ENCODE measurements around the gene C3orf49. TPM values are rescaled to one million over a fixed set of nuclear protein-coding genes. Genes with fewer than 3 reads are reported as not detected.
A peak's percentile ranks its signal among the peaks of the same experiment; 100 is the strongest.

Gene C3orf49
- total RNA-seq, 1 donor from 2014 or later, result not detected

DNA sequence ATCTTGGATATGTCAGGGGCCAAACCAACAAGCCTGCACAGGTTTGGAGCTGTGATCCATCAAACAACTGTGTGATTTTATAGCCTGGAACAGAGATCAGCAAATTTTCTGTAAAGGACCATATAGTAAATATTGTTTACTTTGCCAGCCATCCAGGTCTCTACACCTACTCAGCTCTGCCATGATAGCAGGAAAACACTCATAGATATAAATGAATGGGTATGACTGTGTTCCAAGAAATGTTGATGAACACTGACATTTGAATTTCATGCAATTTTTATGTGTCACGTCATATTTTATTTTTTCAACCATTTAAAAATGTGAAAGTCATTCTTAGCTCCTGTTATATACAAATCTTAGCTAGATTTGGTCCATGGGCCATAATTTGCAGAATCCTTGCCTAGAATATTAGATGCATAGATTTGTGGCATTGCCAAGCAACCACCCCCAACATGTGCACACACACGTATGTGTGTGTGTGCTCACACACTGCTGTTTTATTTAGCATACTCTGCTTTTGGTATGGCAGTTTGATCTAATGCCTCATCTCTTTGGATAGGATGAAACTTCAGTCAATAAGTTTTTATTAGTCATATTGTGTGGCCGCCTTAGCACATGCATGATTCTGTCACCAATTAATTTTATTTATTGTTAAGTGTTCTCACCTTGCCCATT is 51.0 kb downstream of the C3orf49 start:
- Histone ChIP-seq H3K4me3 (ENCODE audit: low read depth, low read length) (no peak overlapping the region), H3K36me3 (ENCODE audit: control insufficient read depth, insufficient read depth, low read length) (no peaks in the 10 kb centered on the region), H3K27me3 (ENCODE audit: control insufficient read depth, insufficient read depth, low read length) (no peaks in the 10 kb centered on the region)
- TF ChIP-seq, protein P1, sequence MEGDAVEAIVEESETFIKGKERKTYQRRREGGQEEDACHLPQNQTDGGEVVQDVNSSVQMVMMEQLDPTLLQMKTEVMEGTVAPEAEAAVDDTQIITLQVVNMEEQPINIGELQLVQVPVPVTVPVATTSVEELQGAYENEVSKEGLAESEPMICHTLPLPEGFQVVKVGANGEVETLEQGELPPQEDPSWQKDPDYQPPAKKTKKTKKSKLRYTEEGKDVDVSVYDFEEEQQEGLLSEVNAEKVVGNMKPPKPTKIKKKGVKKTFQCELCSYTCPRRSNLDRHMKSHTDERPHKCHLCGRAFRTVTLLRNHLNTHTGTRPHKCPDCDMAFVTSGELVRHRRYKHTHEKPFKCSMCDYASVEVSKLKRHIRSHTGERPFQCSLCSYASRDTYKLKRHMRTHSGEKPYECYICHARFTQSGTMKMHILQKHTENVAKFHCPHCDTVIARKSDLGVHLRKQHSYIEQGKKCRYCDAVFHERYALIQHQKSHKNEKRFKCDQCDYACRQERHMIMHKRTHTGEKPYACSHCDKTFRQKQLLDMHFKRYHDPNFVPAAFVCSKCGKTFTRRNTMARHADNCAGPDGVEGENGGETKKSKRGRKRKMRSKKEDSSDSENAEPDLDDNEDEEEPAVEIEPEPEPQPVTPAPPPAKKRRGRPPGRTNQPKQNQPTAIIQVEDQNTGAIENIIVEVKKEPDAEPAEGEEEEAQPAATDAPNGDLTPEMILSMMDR (IDR thresholded peaks at IDR 0.05; ENCODE audit: insufficient read depth, low read length, severe bottlenecking), result no peak
- no peak for FAIRE-seq
- DNase-seq (ENCODE audit: low read depth), result peak; percentile 35

DNA sequence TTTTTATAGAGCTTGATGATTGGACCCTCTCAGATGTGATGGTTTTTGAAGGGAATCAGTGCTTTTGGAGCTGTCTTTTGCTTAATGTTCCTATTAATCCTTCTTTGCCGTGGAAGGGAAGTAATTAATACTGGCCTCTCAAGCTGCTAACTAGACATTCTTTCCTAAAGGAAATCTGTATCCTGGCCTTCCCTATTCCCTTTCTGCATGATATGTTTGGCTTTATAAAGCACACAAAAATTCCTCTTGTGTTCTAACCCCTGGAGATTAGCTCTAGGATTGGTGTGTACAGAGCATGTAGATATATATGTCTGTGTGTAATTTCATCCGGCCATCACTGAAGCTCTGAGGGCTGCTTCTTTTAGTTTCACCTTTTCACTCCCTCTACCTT is 51.5 kb downstream of the C3orf49 start:
- TF ChIP-seq, protein P1 (IDR thresholded peaks at IDR 0.05; ENCODE audit: insufficient read depth, low read length, severe bottlenecking), result no peak
- FAIRE-seq, result no peak
- H3K4me3 ChIP-seq (ENCODE audit: low read depth, low read length), result no peak overlapping the region
- H3K36me3 ChIP-seq (ENCODE audit: control insufficient read depth, insufficient read depth, low read length), result no peaks in the 10 kb centered on the region
- no peaks in the 10 kb centered on the region for H3K27me3 ChIP-seq (ENCODE audit: control insufficient read depth, insufficient read depth, low read length)
- DNase-seq (ENCODE audit: low read depth), result no peak

DNA sequence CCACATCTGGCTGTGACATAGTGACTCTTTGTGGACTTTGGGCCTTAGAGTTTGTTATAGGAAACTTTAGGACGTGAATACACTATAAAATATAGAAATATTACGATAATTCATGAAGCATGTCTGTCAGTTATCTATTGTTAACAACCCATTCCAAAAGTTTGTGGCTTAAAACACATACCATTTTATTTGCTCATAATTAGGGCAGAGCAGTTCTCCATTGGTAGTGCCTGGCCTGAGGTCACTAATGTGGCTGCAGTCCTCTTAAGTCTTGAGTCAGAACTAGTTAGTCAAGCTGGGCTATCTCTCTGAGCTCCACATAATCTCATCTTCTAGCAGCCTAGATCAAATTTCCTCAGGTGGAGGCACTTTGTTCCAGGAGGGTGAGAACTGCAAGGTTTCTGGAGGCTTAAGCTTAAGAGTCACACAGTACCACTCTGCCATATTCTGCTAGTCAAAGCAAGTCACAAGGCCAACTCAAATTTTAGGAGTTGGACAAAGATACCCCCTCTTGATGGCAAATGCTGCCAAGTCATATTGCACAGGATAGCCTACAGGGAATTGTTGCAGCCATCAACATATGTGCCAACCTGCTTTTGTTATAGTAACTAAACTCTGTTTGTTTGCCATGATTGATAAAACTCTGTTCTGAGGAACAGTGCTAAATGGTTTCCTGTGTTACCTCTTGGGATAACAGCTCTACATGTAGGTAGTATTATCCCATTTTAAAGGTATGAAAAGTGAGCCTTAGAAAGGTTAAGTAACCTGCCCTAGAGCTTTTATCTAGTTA is 53.2 kb downstream of the C3orf49 start:
- TF ChIP-seq, protein P1 (IDR thresholded peaks at IDR 0.05; ENCODE audit: insufficient read depth, low read length, severe bottlenecking), result no peak
- Histone ChIP-seq H3K4me3 (ENCODE audit: low read depth, low read length) (no peak overlapping the region), H3K27me3 (ENCODE audit: control insufficient read depth, insufficient read depth, low read length) (no peaks in the 10 kb centered on the region), H3K36me3 (ENCODE audit: control insufficient read depth, insufficient read depth, low read length) (no peaks in the 10 kb centered on the region)
- peak; percentile 92 for DNase-seq (ENCODE audit: low read depth)
- FAIRE-seq, result peak; percentile 87

DNA sequence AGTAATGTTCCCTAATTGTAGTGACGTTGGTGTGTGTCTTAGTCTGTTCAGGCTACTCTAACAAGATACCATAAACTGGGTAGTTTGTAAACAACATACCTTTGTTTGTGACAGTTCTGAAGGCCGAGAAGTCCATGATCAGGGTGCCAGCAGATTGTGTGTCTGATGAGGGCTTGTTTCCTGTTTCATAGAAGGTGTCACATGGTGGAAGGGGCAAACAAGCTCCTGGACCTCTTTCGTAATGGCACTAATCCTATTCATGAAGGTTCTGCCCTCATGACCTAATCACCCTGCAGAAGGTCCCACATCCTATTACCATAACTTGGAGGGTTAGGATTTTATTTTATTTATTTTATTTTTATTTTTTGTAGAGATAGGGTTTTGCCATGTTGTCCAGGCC is 55.7 kb downstream of the C3orf49 start:
- no peak for DNase-seq (ENCODE audit: low read depth)

DNA sequence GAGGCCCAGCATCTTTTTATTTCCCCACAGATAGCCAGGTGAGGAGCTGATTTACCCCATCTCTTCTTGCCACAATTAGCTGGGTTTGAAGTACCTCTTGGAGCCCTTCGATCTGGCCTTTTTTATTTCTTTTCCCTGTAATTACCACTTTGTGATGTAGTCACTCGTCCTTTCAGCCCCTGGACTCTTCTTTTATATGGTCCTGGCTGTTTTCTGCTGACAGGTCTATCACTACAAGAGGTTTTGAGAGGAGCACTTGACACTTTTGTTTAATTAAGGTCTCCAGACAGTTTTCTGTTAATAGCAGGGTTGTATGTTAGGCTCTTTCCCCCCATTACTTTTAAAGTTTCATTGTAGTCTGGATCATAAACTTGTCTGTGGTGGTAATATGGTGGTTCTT is 56.4 kb downstream of the C3orf49 start:
- Histone ChIP-seq H3K36me3 (ENCODE audit: control insufficient read depth, insufficient read depth, low read length) (no peaks in the 10 kb centered on the region), H3K4me3 (ENCODE audit: low read depth, low read length) (no peak overlapping the region), H3K27me3 (ENCODE audit: control insufficient read depth, insufficient read depth, low read length) (no peaks in the 10 kb centered on the region)
- TF ChIP-seq, protein P1 (IDR thresholded peaks at IDR 0.05; ENCODE audit: insufficient read depth, low read length, severe bottlenecking), result no peak
- DNase-seq (ENCODE audit: low read depth) (no peak), FAIRE-seq (no peak)

More for the DNA sequence above, 55.7 kb downstream of the C3orf49 start:
- TF ChIP-seq, protein P1 (IDR thresholded peaks at IDR 0.05; ENCODE audit: insufficient read depth, low read length, severe bottlenecking), result no peak
- H3K27me3 ChIP-seq (ENCODE audit: control insufficient read depth, insufficient read depth, low read length), result no peaks in the 10 kb centered on the region
- H3K36me3 ChIP-seq (ENCODE audit: control insufficient read depth, insufficient read depth, low read length), result no peaks in the 10 kb centered on the region
- no peak for FAIRE-seq
- no peak overlapping the region for H3K4me3 ChIP-seq (ENCODE audit: low read depth, low read length)
